Mesenteric fat pad (tissue), 1 donor: ENCODE results near the gene ICE2. TPM values are rescaled to one million over a fixed set of nuclear protein-coding genes. Genes with fewer than 3 reads are reported as not detected.

ENCODE experiments used
- DNase-seq: peaks from one replicate; pipeline ENCODE4 v3.0.0-alpha.2; 2020; ENCODE audit warnings: low spot score
- long read RNA-seq: library from polyadenylated mRNA; unstranded; transcript quantifications from one replicate; pipeline ENCODE4 v2.0.0, GENCODE V29; 2020
- total RNA-seq: library from RNA; stranded (reverse); fragmentation: NEBNext Ultra II Directional; extraction: Animal tissue kit (Norgen Biotek cat#: 25700); gene quantifications from one replicate; pipeline ENCODE4 v1.2.1, GENCODE V29; 2021
- donor health status: DM: yes; HTN: yes; CAD: no.

ICE2 gene
- total RNA-seq, result 43.1 TPM
- long read RNA-seq, full-length matches to known transcripts, result 2 of 11 reads
- long read RNA-seq, partial matches to known transcripts, result 4 of 11 reads
- long read RNA-seq, other reads (novel, unspliced or antisense), result 5 of 11 reads

GRCh38 chr15:60478566-60479360, at the start of gene ICE2:
Gene ICE2 (minus strand): TSS chr15:60479142. CDS start chr15:60477977, 1,165 bp downstream.
- DNase-seq, result peak; percentile 97

GRCh38 chr15:60528530-60528929, 49.6 kb upstream of the ICE2 start:
- DNase-seq, result no peak

GRCh38 chr15:60527456-60527855, 48.5 kb upstream of the ICE2 start:
- no peak for DNase-seq

GRCh38 chr15:60526127-60526616, 47.2 kb upstream of the ICE2 start:
- no peak for DNase-seq

- DNase-seq, result no peak
These were observed 46.5 kb upstream of the ICE2 start for GRCh38 chr15:60525341-60526039.

GRCh38 chr15:60523056-60523455, 44.1 kb upstream of the ICE2 start:
- no peak for DNase-seq

- no peak for DNase-seq
These were observed 42.0 kb upstream of the ICE2 start for GRCh38 chr15:60520825-60521368.

- no peak for DNase-seq
These were observed 41.3 kb upstream of the ICE2 start for GRCh38 chr15:60520013-60520824.

- DNase-seq, result no peak
These were observed 40.3 kb upstream of the ICE2 start for GRCh38 chr15:60519218-60519617.

GRCh38 chr15:60518511-60518910, 39.6 kb upstream of the ICE2 start:
- no peak for DNase-seq

GRCh38 chr15:60514261-60514881, 35.4 kb upstream of the ICE2 start:
- DNase-seq, result no peak

GRCh38 chr15:60513676-60514075, 34.7 kb upstream of the ICE2 start:
- no peak for DNase-seq

- no peak for DNase-seq
These were observed 34.0 kb upstream of the ICE2 start for GRCh38 chr15:60512937-60513336.

- DNase-seq, result no peak
These were observed 32.5 kb upstream of the ICE2 start for GRCh38 chr15:60511351-60512031.

- DNase-seq, result no peak
These were observed 31.1 kb upstream of the ICE2 start for GRCh38 chr15:60510006-60510405.

GRCh38 chr15:60509470-60509869, 30.5 kb upstream of the ICE2 start:
- no peak for DNase-seq

- no peak for DNase-seq
These were observed 29.5 kb upstream of the ICE2 start for GRCh38 chr15:60508442-60508841.

- DNase-seq, result no peak
These were observed 28.9 kb upstream of the ICE2 start for GRCh38 chr15:60507596-60508424.

- no peak for DNase-seq
These were observed 17.9 kb upstream of the ICE2 start for GRCh38 chr15:60496853-60497252.
